AG04449 (cell line): ENCODE results near the gene JAKMIP1.

Experiments
- CTCF ChIA-PET: fragments of 350-600 bp; formaldehyde crosslinking; extraction: SDS; loops from one replicate; lab custom pipeline; 2021; ENCODE audit warnings: antibody characterized with exemption; lab: Yijun Ruan, JAX
- POLR2A ChIA-PET: fragments of 400-600, 350-600 bp; formaldehyde crosslinking; extraction: SDS; loops from one replicate; lab custom pipeline; 2020; ENCODE audit warnings: antibody characterized with exemption, inconsistent platforms; lab: Yijun Ruan, JAX
- DNase-seq: peaks from one replicate; pipeline ENCODE4 v3.0.0-alpha.2; 2010; ENCODE audit warnings: low read depth, low spot score
- H3K4me3 ChIP-seq: 2 replicates; pipeline ENCODE4 v1.5.1; 2011; ENCODE audit warnings: low read depth, mild to moderate bottlenecking, control low read depth, low read length
- TF ChIP-seq, protein P1 (sequence below): IDR thresholded peaks from one replicate; pipeline ENCODE4 v1.5.1; 2011; ENCODE audit warnings: mild to moderate bottlenecking, moderate library complexity, low read length, control low read depth, inconsistent platforms; ENCODE audit not compliant: insufficient read depth; ENCODE audit errors: missing control alignments

The JAKMIP1 gene

GRCh38 chr4:6229671-6230501, 29.5 kb upstream of the JAKMIP1 start:
- POLR2A ChIA-PET = no interaction called here
- TF ChIP-seq, protein P1, sequence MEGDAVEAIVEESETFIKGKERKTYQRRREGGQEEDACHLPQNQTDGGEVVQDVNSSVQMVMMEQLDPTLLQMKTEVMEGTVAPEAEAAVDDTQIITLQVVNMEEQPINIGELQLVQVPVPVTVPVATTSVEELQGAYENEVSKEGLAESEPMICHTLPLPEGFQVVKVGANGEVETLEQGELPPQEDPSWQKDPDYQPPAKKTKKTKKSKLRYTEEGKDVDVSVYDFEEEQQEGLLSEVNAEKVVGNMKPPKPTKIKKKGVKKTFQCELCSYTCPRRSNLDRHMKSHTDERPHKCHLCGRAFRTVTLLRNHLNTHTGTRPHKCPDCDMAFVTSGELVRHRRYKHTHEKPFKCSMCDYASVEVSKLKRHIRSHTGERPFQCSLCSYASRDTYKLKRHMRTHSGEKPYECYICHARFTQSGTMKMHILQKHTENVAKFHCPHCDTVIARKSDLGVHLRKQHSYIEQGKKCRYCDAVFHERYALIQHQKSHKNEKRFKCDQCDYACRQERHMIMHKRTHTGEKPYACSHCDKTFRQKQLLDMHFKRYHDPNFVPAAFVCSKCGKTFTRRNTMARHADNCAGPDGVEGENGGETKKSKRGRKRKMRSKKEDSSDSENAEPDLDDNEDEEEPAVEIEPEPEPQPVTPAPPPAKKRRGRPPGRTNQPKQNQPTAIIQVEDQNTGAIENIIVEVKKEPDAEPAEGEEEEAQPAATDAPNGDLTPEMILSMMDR = no peak
- no peak for DNase-seq
- CTCF ChIA-PET = no interaction called here
- no peak overlapping the region for H3K4me3 ChIP-seq

- POLR2A ChIA-PET = no interaction called here
- DNase-seq = no peak
- CTCF ChIA-PET = no interaction called here
- H3K4me3 ChIP-seq = no peak overlapping the region
- TF ChIP-seq, protein P1 = no peak
These were observed 28.7 kb upstream of the JAKMIP1 start for GRCh38 chr4:6229095-6229494.

DNA sequence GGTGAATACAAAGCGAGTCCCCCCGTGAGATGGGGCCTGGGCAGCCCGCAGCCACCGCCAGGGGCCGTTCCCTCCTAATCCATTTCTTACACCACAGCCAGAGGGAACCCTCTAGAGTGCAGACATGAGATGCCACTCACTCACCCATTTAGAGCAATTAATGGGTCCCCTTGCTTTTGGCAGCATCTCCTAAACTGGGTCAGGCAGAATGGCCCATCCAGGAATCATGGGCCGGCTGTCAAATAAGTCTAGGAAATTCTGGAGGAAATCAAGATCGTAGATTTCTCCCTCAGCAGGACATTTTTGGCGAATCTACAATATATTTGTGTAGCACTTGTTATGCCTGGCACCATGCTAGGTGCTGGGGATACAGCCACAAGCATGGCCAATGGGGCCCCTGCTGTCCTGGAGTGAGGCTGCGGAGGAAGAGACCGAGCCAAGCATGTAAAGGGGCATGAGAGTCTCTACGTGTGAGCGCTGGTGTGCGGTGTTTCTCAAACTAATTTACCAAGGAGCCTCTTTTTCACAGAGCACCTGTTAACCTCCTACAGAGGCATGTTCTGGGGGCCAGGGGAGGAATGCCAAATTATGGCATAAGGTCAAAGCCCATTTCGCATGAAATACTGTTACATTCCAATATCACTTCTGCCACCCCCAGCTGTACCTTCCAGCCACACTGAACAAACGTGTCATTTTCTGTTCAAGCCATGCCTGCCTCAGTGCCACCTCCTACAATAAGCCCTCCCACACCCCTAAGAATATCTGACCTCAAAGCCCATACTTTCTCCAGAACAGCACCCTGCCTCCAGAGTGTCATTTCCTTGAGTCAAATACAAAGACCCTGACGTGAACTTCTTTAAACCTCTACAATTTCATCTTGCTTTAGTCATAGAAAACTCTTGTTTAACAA, 28.1 kb upstream of the JAKMIP1 start:
- no peak for DNase-seq
- POLR2A ChIA-PET = no interaction called here
- TF ChIP-seq, protein P1 = no peak
- CTCF ChIA-PET = no interaction called here
- H3K4me3 ChIP-seq = no peak overlapping the region

DNA sequence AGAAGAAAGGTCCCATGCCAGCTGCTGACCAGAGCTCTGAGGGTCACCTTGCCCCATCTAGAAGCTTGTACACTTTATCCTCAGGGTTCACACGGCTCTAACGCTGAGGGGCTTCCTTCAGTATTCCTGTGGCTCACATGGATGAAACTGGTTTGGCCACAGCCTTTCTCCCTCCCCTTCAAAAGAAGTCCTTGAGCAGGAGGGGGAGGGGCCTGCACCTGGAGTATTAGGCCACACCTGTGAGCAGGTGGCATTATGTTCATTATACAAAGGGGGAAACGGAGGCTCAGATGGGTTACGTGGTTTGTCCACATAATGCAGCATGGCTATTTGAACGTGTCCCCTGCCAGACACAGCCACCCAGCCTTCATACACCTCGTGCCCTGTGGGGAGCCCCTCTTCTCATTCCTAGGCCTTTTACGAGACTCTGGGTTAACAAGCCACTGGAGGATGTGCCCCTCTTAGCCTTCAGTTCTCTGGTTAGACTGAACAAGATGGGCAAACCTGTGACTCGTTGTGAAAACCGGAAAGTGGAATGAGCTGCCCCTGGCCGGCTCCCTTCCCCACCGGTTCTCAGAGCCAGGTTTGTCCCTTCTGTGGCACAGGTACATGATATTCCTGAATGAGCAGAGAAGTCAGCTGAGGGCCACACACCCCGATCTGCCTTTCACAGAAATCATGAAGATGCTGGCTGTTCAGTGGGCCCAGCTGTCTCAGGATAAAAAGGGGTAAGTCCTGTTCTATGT, 27.2 kb upstream of the JAKMIP1 start:
- H3K4me3 ChIP-seq = no peak overlapping the region
- POLR2A ChIA-PET = no interaction called here
- TF ChIP-seq, protein P1 = no peak
- CTCF ChIA-PET = interaction anchor here (1.5 kb wide), 1 partner anchor 22 kb away, joined by 3 read pairs; no protein-coding TSS in a partner anchor
- no peak for DNase-seq

GRCh38 chr4:6226506-6226905, 26.2 kb upstream of the JAKMIP1 start:
- ChIA-PET POLR2A (no interaction called here), CTCF (interaction anchor here (1.5 to 1.6 kb wide), 2 partner anchors 23 to 105 kb away, joined by 3 to 5 read pairs; no protein-coding TSS in a partner anchor)
- TF ChIP-seq, protein P1 = no peak
- DNase-seq = no peak
- H3K4me3 ChIP-seq = no peak overlapping the region
